HFF-Myc (cell line): ENCODE results near the gene SIGLEC1.
A peak's percentile ranks its signal among the peaks of the same experiment; 100 is the strongest.

Experiments used
- DNase-seq: peaks from one replicate; pipeline ENCODE4 v3.0.0-alpha.2; 2011; ENCODE audit warnings: low read depth; ENCODE audit errors: extremely low read depth
- H3K4me3 ChIP-seq: replicated peaks from 2 replicates; pipeline ENCODE4 v1.5.1; 2011; ENCODE audit warnings: low read depth, mild to moderate bottlenecking, control low read depth, low read length
- TF ChIP-seq, protein P1 (sequence below): IDR thresholded peaks from 2 replicates; pipeline ENCODE4 v1.5.1; 2012; ENCODE audit warnings: mild to moderate bottlenecking, low read depth, low read length, control low read depth; ENCODE audit errors: missing control alignments

Gene SIGLEC1

DNA sequence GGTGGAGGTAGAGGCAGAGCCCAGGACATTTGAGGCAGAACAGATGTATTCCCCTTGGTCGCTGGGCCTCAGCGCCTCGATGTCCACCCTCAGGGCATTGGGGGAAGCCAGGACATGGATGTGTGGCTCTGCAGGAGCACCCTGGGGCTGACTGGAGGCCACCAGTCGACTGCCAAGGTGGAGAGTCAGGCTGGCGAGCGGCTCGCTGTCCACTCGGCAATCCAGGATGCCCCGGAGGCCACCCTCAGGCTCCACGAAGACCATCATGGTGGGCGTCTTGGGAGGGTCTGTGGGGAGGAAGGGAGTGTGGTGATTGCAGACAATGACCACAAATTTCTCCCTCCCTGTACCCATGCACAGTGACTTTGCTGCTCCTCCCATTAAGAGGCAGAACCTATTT lies 22.4 kb downstream of the SIGLEC1 start:
- H3K4me3 ChIP-seq = no peak overlapping the region
- TF ChIP-seq, protein P1, sequence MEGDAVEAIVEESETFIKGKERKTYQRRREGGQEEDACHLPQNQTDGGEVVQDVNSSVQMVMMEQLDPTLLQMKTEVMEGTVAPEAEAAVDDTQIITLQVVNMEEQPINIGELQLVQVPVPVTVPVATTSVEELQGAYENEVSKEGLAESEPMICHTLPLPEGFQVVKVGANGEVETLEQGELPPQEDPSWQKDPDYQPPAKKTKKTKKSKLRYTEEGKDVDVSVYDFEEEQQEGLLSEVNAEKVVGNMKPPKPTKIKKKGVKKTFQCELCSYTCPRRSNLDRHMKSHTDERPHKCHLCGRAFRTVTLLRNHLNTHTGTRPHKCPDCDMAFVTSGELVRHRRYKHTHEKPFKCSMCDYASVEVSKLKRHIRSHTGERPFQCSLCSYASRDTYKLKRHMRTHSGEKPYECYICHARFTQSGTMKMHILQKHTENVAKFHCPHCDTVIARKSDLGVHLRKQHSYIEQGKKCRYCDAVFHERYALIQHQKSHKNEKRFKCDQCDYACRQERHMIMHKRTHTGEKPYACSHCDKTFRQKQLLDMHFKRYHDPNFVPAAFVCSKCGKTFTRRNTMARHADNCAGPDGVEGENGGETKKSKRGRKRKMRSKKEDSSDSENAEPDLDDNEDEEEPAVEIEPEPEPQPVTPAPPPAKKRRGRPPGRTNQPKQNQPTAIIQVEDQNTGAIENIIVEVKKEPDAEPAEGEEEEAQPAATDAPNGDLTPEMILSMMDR = no peak
- DNase-seq = no peak

DNA sequence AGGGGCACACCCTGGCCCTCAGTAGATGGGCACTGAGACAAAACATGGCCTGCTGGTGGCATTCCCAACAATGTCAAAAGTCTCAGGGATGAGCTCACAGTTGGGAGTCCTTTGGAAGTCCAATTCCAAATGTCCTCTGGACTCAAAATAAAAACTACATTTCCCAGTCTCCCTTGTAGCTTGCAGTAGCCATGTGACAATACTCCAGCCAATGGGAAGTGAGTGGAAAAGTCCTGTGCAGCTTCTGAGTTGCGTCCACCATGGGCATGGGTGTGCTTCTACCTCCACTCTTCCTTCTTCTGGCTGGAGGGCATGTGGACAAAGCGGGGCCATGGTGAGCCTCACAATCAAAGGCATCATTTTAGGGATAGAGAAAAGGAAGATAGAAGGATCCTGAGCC lies 24.7 kb downstream of the SIGLEC1 start:
- TF ChIP-seq, protein P1 = no peak
- H3K4me3 ChIP-seq = no peak overlapping the region
- DNase-seq = no peak

GRCh38 chr20:3686867-3687321 lies 25.5 kb downstream of the SIGLEC1 start:
- TF ChIP-seq, protein P1 = no peak
- H3K4me3 ChIP-seq = no peak overlapping the region
- DNase-seq = peak; percentile 83

DNA sequence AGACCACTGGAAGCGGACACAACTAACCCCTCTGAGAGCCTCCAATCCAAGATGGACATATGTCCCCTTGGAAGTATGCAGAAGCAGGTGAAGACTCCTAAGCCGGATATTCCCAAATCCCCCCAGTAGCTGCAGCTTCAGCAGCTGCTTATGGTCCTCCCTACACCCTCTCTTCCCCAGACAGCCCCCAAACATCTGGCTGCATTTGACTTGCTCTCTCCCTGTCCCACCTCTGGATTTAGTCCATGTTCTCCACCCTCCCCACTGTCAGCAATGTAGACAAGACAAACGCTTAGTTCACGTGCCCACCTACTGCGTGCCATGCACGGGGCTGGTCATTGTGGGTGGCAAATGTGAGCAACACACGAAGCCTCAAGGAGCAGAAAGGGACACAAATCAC lies 26.0 kb downstream of the SIGLEC1 start:
- TF ChIP-seq, protein P1 = no peak
- DNase-seq = no peak
- no peak overlapping the region for H3K4me3 ChIP-seq

DNA sequence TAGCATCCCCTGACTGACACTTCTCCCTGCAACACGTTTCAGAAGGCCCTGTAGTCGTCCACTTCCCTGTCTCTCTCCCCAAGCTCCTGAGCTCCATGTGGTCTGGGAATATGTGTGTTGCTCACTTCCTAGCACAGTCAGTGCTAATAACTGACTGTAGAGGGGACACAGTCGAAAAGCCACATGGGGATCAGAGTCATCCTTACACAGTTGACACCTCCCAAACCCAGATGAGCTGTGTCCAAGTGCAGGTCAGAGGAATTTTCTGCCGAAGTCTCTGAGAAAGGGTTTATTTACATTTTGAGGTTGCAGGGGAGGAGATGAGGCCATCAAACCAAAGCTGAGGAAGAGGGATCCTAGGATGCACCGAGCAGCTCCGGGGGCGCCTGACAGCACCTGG lies 27.1 kb downstream of the SIGLEC1 start:
- TF ChIP-seq, protein P1 = no peak
- no peak overlapping the region for H3K4me3 ChIP-seq
- no peak for DNase-seq

- no peak for DNase-seq
- H3K4me3 ChIP-seq = peak within 1 kb of the TSS; percentile 94
- TF ChIP-seq, protein P1 = peak; percentile 2
These were observed 30.2 kb downstream of the SIGLEC1 start, which contains the start of gene ADAM33 for GRCh38 chr20:3681931-3682781. Gene ADAM33, minus strand, starts transcription at chr20:3682010. Its CDS starts 6 bp downstream, at chr20:3682004.
